IMR-90 (cell line): ENCODE results near the gene THPO. TPM values are rescaled to one million over a fixed set of nuclear protein-coding genes. Genes with fewer than 3 reads are reported as not detected.

ENCODE experiments used
- ATAC-seq: fragments of 200-7000 bp; cut with Tn5 transposase; 2 replicates; pipeline ENCODE4 v1.9.1; 2020; ENCODE audit warnings: low read depth, mild to moderate bottlenecking, moderate library complexity
- BruUV-seq: library from RNA; stranded (reverse); fragments of 400-500 nt; replicated peaks from 2 replicates; lab custom pipeline; 2021; lab: Mats Ljungman, UMichigan
- CTCF ChIA-PET: fragments of 300-600 bp; formaldehyde crosslinking; extraction: SDS; loops from one replicate; lab custom pipeline; 2021; ENCODE audit warnings: antibody characterized with exemption; lab: Yijun Ruan, JAX
- POLR2A ChIA-PET: fragments of 300-600 bp; sonication (Branson Sonifier 250); formaldehyde crosslinking; loops from one replicate; lab custom pipeline; 2022; ENCODE audit warnings: antibody characterized with exemption; ENCODE audit not compliant: unreplicated experiment; lab: Charles Lee
- DNase-seq: peaks from one replicate; pipeline ENCODE4 v3.0.0; 2013
- H2AFZ ChIP-seq: replicated peaks from 2 replicates; pipeline ENCODE3; 2013; ENCODE audit warnings: low read length, mild to moderate bottlenecking; ENCODE audit not compliant: poor library complexity
- H2AK5ac ChIP-seq: 2 replicates; pipeline ENCODE4 v1.6.1; 2013; ENCODE audit warnings: low read depth, low read length, inconsistent platforms
- H2AK9ac ChIP-seq: replicated peaks from 2 replicates; pipeline ENCODE3; 2013; ENCODE audit warnings: mild to moderate bottlenecking, low read depth, low read length, moderate library complexity; ENCODE audit not compliant: poor library complexity
- H2BK120ac ChIP-seq: 2 replicates; pipeline ENCODE4 v1.6.1; 2013; ENCODE audit warnings: low read depth, low read length, inconsistent platforms
- H2BK15ac ChIP-seq: 3 replicates; pipeline ENCODE4 v1.6.1; 2013; ENCODE audit warnings: low read depth, low read length, inconsistent platforms
- H2BK20ac ChIP-seq: 2 replicates; pipeline ENCODE4 v1.6.1; 2013; ENCODE audit warnings: low read depth, mild to moderate bottlenecking, inconsistent platforms, low read length, moderate library complexity
- H2BK5ac ChIP-seq: 2 replicates; pipeline ENCODE4 v1.6.1; 2013; ENCODE audit warnings: mild to moderate bottlenecking, low read depth, low read length, inconsistent platforms; ENCODE audit not compliant: poor library complexity, severe bottlenecking
- H3K14ac ChIP-seq: replicated peaks from 2 replicates; pipeline ENCODE4 v1.6.1; 2013; ENCODE audit warnings: low read depth, low read length, inconsistent platforms
- H3K18ac ChIP-seq: 2 replicates; pipeline ENCODE4 v1.6.1; 2013; ENCODE audit warnings: low read depth, low read length, control low read depth
- H3K23ac ChIP-seq: 2 replicates; pipeline ENCODE4 v1.6.1; 2013; ENCODE audit warnings: low read depth, low read length, inconsistent platforms
- H3K27ac ChIP-seq: 2 replicates; pipeline ENCODE4 v1.5.1; 2013; ENCODE audit warnings: mild to moderate bottlenecking, control low read depth, low read length; ENCODE audit not compliant: insufficient read depth
- H3K27me3 ChIP-seq: 2 replicates; pipeline ENCODE4 v1.6.1; 2013; ENCODE audit warnings: low read length; ENCODE audit not compliant: control insufficient read depth, insufficient read depth
- H3K36me3 ChIP-seq: 2 replicates; pipeline ENCODE4 v1.6.1; 2013; ENCODE audit warnings: low read length, mixed read lengths; ENCODE audit not compliant: control insufficient read depth, insufficient read depth
- H3K4ac ChIP-seq: 2 replicates; pipeline ENCODE4 v1.6.1; 2013; ENCODE audit warnings: low read depth, low read length, inconsistent platforms
- H3K4me1 ChIP-seq: 2 replicates; pipeline ENCODE4 v1.6.1; 2013; ENCODE audit warnings: low read length, mixed read lengths; ENCODE audit not compliant: control insufficient read depth, insufficient read depth
- H3K4me2 ChIP-seq: 2 replicates; pipeline ENCODE4 v1.6.1; 2013; ENCODE audit warnings: low read depth, mild to moderate bottlenecking, control low read depth, low read length, moderate library complexity
- H3K4me3 ChIP-seq: 2 replicates; pipeline ENCODE4 v1.5.1; 2013; ENCODE audit warnings: low read depth, mild to moderate bottlenecking, control low read depth, low read length, moderate library complexity; ENCODE audit not compliant: insufficient read depth
- H3K56ac ChIP-seq: 2 replicates; pipeline ENCODE4 v1.6.1; 2013; ENCODE audit warnings: low read length, inconsistent platforms; ENCODE audit not compliant: insufficient read depth; ENCODE audit errors: extremely low read depth
- H3K79me1 ChIP-seq, 2 experiments: 2 replicates each; pipeline ENCODE4 v1.6.1; 2013; ENCODE audit warnings: low read length in 2 of 2, inconsistent platforms in 1 of 2, low read depth in 1 of 2
- H3K9ac ChIP-seq: 2 replicates; pipeline ENCODE4 v1.6.1; 2013; ENCODE audit warnings: low read depth, low read length, control low read depth
- H3K9me1 ChIP-seq: 2 replicates; pipeline ENCODE4 v1.6.1; 2013; ENCODE audit warnings: low read length, inconsistent platforms; ENCODE audit not compliant: insufficient read depth
- H3K9me3 ChIP-seq: 2 replicates; pipeline ENCODE4 v1.6.1; 2013; ENCODE audit warnings: low read length; ENCODE audit not compliant: control insufficient read depth, insufficient read depth
- H4K20me1 ChIP-seq: 2 replicates; pipeline ENCODE4 v1.6.1; 2013; ENCODE audit warnings: low read length, inconsistent platforms; ENCODE audit not compliant: insufficient read depth
- H4K5ac ChIP-seq: 2 replicates; pipeline ENCODE4 v1.6.1; 2013; ENCODE audit warnings: mild to moderate bottlenecking, low read depth, low read length, control low read depth
- H4K8ac ChIP-seq, 2 experiments: 2 replicates each; pipeline ENCODE4 v1.6.1; 2013; ENCODE audit warnings: low read depth in 2 of 2, low read length in 2 of 2, control low read depth in 1 of 2, inconsistent platforms in 1 of 2
- H4K91ac ChIP-seq: 2 replicates; pipeline ENCODE4 v1.6.1; 2013; ENCODE audit warnings: low read depth, low read length, inconsistent platforms; ENCODE audit not compliant: insufficient read depth
- CEBPB ChIP-seq: IDR thresholded peaks from 2 replicates; pipeline ENCODE4 v1.6.1; 2012; ENCODE audit warnings: low read depth, low read length, improper control_type of control experiment
- CHD1 ChIP-seq: IDR thresholded peaks from 2 replicates; pipeline ENCODE4 v1.6.1; 2012; ENCODE audit warnings: low read depth, low read length, improper control_type of control experiment
- FOS ChIP-seq: fragments of 150-350 bp; IDR thresholded peaks from 2 replicates; pipeline ENCODE4 v1.6.1; 2016; ENCODE audit warnings: low read depth, low read length
- MXI1 ChIP-seq: IDR thresholded peaks from 2 replicates; pipeline ENCODE4 v1.6.1; 2012; ENCODE audit warnings: low read depth, mild to moderate bottlenecking, low read length, moderate library complexity, borderline replicate concordance
- NFE2L2 ChIP-seq: fragments of 150-350 bp; IDR thresholded peaks from 2 replicates; pipeline ENCODE4 v1.6.1; 2016; ENCODE audit warnings: low read depth, mild to moderate bottlenecking, low read length
- POLR2A ChIP-seq: IDR thresholded peaks from 2 replicates; pipeline ENCODE4 v1.6.1; 2012; ENCODE audit warnings: mild to moderate bottlenecking, low read depth, low read length
- RAD21 ChIP-seq: IDR thresholded peaks from 2 replicates; pipeline ENCODE4 v1.6.1; 2012; ENCODE audit warnings: low read length, improper control_type of control experiment
- RCOR1 ChIP-seq: IDR thresholded peaks from 2 replicates; pipeline ENCODE4 v1.6.1; 2012; ENCODE audit warnings: mild to moderate bottlenecking, low read length, improper control_type of control experiment; ENCODE audit not compliant: insufficient replicate concordance
- RFX5 ChIP-seq: IDR thresholded peaks from 2 replicates; pipeline ENCODE4 v1.8.0; 2012; ENCODE audit warnings: low read depth, mild to moderate bottlenecking, low read length, moderate library complexity
- SMC3 ChIP-seq: fragments of 150-350 bp; IDR thresholded peaks from 2 replicates; pipeline ENCODE4 v1.6.1; 2016; ENCODE audit warnings: low read depth, mild to moderate bottlenecking, antibody characterized with exemption, low read length, moderate library complexity
- WGBS, 2 experiments: methylation state at CpG; one replicate each; pipeline versions ENCODE4 v1.1.5 to v1.1.7; 2013; ENCODE audit warnings: missing lambda C conversion rate in 2 of 2; ENCODE audit not compliant: insufficient read length in 1 of 2; ENCODE audit errors: extremely low coverage in 2 of 2; 5-methylcytosine and 5-hydroxymethylcytosine counted together
- dilution Hi-C: fragments of 300-500 bp; cut with HindIII; formaldehyde crosslinking; loops from one replicate; pipeline ENCODE4 v1.14.3; 2018; ENCODE audit warnings: low sequenced_read_pairs; ENCODE audit not compliant: unreplicated experiment
- in situ Hi-C: fragments of 300-500 bp; cut with MboI; formaldehyde crosslinking; loops from 3 replicates; pipeline ENCODE4 v1.14.3; 2019; ENCODE audit warnings: low sequenced_read_pairs, inconsistent platforms, mixed read lengths
- intact Hi-C: fragments of 100-400 bp; cut with micrococcal nuclease; formaldehyde crosslinking; loops from 2 replicates; pipeline ENCODE4 v1.10.0; 2022
- polyA plus RNA-seq, 3 experiments: library from polyadenylated mRNA; depleted of rRNA; stranded (reverse); fragments of >200 nt; gene quantifications; 2 replicates each; pipeline ENCODE4 v1.2.3, GENCODE V29; 2012; ENCODE audit warnings: low replicate concordance in 1 of 3
- total RNA-seq: library from RNA; depleted of rRNA; stranded (reverse); fragments of >200 nt; gene quantifications from 2 replicates; pipeline ENCODE4 v1.2.3, GENCODE V29; 2012
- TF ChIP-seq, protein P1 (sequence below): fragments of 150-350 bp; IDR thresholded peaks from 2 replicates; pipeline ENCODE4 v1.6.1; 2016; ENCODE audit warnings: low read depth, mild to moderate bottlenecking, low read length, moderate library complexity, borderline replicate concordance
- TF ChIP-seq, protein P2 (sequence below): conservative IDR thresholded peaks from 2 replicates; pipeline ENCODE4 v1.5.1; 2012; ENCODE audit warnings: mild to moderate bottlenecking, low read depth, low read length, improper control_type of control experiment
- TF ChIP-seq, protein P3 (sequence below): fragments of 150-350 bp; IDR thresholded peaks from 2 replicates; pipeline ENCODE4 v1.6.1; 2017; ENCODE audit warnings: mild to moderate bottlenecking, antibody characterized with exemption, low read length, low read depth

THPO gene
- total and polyA plus RNA-seq, 2 of the 4 experiments (the other 2 are of a cell fraction): not detected

DNA sequence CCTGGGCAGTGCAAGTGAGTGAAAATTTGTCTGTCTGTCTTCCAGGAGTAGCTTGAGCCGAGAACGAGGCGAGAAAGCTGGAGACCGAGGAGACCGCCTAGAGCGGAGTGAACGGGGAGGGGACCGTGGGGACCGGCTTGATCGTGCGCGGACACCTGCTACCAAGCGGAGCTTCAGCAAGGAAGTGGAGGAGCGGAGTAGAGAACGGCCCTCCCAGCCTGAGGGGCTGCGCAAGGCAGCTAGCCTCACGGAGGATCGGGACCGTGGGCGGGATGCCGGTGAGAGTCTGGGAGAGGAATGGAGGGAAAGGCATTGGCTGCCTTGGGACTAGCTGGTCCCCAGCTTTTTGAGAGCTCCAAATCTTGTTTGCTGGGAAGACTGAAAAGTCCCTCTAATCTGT lies 50.8 kb downstream of the THPO start:
- H2AK9ac ChIP-seq: no peak overlapping the region
- no peak overlapping the region for H3K18ac ChIP-seq
- in situ Hi-C loops: no loop called here
- no TSS peak for BruUV-seq
- no peaks in the 10 kb centered on the region for H3K27me3 ChIP-seq
- dilution Hi-C loops: no loop called here
- no peak overlapping the region for H2BK20ac ChIP-seq
- H4K91ac ChIP-seq: no peak overlapping the region
- H3K56ac ChIP-seq: no peak overlapping the region
- H3K4me1 ChIP-seq: peaks cover 5% of the 10 kb centered on the region
- H3K79me1 ChIP-seq: peaks cover 33 to 76% of the 10 kb centered on the region in 2 experiments
- H3K9me3 ChIP-seq: no peaks in the 10 kb centered on the region
- DNase-seq: no peak
- peaks cover 70% of the 10 kb centered on the region for H4K20me1 ChIP-seq
- H3K9me1 ChIP-seq: peaks cover 25% of the 10 kb centered on the region
- H2BK120ac ChIP-seq: no peak overlapping the region
- no peak overlapping the region for H2AFZ ChIP-seq
- POLR2A ChIA-PET: no interaction called here
- H3K23ac ChIP-seq: no peak overlapping the region
- peaks cover 86% of the 10 kb centered on the region for H3K36me3 ChIP-seq
- H2BK5ac ChIP-seq: no peak overlapping the region
- no peak overlapping the region for H3K27ac ChIP-seq
- H2BK15ac ChIP-seq: no peak overlapping the region
- ATAC-seq: no peak
- intact Hi-C loops: no loop called here
- no peak overlapping the region for H3K9ac ChIP-seq
- no peak for TF ChIP-seq MXI1
- TF ChIP-seq CEBPB: no peak
- TF ChIP-seq POLR2A: no peak
- TF ChIP-seq CHD1: no peak
- TF ChIP-seq NFE2L2: no peak
- TF ChIP-seq, protein P1, sequence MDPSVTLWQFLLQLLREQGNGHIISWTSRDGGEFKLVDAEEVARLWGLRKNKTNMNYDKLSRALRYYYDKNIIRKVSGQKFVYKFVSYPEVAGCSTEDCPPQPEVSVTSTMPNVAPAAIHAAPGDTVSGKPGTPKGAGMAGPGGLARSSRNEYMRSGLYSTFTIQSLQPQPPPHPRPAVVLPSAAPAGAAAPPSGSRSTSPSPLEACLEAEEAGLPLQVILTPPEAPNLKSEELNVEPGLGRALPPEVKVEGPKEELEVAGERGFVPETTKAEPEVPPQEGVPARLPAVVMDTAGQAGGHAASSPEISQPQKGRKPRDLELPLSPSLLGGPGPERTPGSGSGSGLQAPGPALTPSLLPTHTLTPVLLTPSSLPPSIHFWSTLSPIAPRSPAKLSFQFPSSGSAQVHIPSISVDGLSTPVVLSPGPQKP: no peak
- TF ChIP-seq SMC3: no peak
- no peak for TF ChIP-seq RFX5
- TF ChIP-seq, protein P2, sequence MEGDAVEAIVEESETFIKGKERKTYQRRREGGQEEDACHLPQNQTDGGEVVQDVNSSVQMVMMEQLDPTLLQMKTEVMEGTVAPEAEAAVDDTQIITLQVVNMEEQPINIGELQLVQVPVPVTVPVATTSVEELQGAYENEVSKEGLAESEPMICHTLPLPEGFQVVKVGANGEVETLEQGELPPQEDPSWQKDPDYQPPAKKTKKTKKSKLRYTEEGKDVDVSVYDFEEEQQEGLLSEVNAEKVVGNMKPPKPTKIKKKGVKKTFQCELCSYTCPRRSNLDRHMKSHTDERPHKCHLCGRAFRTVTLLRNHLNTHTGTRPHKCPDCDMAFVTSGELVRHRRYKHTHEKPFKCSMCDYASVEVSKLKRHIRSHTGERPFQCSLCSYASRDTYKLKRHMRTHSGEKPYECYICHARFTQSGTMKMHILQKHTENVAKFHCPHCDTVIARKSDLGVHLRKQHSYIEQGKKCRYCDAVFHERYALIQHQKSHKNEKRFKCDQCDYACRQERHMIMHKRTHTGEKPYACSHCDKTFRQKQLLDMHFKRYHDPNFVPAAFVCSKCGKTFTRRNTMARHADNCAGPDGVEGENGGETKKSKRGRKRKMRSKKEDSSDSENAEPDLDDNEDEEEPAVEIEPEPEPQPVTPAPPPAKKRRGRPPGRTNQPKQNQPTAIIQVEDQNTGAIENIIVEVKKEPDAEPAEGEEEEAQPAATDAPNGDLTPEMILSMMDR: no peak
- no peak for TF ChIP-seq FOS
- TF ChIP-seq RAD21: no peak
- TF ChIP-seq RCOR1: no peak
- TF ChIP-seq, protein P3, sequence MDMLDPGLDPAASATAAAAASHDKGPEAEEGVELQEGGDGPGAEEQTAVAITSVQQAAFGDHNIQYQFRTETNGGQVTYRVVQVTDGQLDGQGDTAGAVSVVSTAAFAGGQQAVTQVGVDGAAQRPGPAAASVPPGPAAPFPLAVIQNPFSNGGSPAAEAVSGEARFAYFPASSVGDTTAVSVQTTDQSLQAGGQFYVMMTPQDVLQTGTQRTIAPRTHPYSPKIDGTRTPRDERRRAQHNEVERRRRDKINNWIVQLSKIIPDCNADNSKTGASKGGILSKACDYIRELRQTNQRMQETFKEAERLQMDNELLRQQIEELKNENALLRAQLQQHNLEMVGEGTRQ: no peak
- H3K4me3 ChIP-seq: no peak overlapping the region
- H4K5ac ChIP-seq: no peak overlapping the region
- no peak overlapping the region for H4K8ac ChIP-seq
- H3K4me2 ChIP-seq: no peak overlapping the region
- CTCF ChIA-PET: no interaction called here
- H3K4ac ChIP-seq: no peak overlapping the region
- no peak overlapping the region for H3K14ac ChIP-seq
- WGBS, 2 experiments: 98% methylated on average over 10 of the region's 21 CpGs; no CpG with 5 or more reads in 1 of the 2 experiments
- no peak overlapping the region for H2AK5ac ChIP-seq
